Heart right ventricle (tissue), 16 donors: ENCODE data around the gene TRAPPC5. TPM values are rescaled to one million over a fixed set of nuclear protein-coding genes. Genes with fewer than 3 reads are reported as not detected.
A peak's percentile ranks its signal among the peaks of the same experiment; 100 is the strongest.

ENCODE experiments used
- ATAC-seq, 8 donors: fragments of 200-7000 bp; cut with Tn5 transposase; one replicate each; pipeline ENCODE4 v1.9.1; 2020; ENCODE audit warnings: mild to moderate bottlenecking in 8 of 8, moderate library complexity in 8 of 8, moderate number of reproducible peaks in 1 of 8
- DNase-seq, 2 donors: peaks; one replicate each; pipeline ENCODE4 v3.0.0-alpha.2; 2020
- H3K27ac ChIP-seq, 10 donors: fragments of 200-600 bp; sonication (generic) in 2 of 10; one replicate each; pipeline versions ENCODE4 v1.5.0 to v1.8.0; 2020 to 2022; ENCODE audit warnings: mild to moderate bottlenecking in 3 of 10
- H3K27me3 ChIP-seq, 7 donors: fragments of 200-600 bp; one replicate each; pipeline ENCODE4 v1.8.0; 2021 to 2022; ENCODE audit warnings: mild to moderate bottlenecking in 2 of 7
- H3K36me3 ChIP-seq, 9 donors: fragments of 200-600 bp; sonication (generic) in 1 of 9; one replicate each; pipeline versions ENCODE4 v1.5.0 to v1.8.0; 2020 to 2022; ENCODE audit warnings: mild to moderate bottlenecking in 2 of 9
- H3K4me1 ChIP-seq, 9 donors: fragments of 200-600 bp; sonication (generic) in 1 of 9; one replicate each; pipeline versions ENCODE4 v1.5.0 to v1.8.0; 2020 to 2022; ENCODE audit warnings: mild to moderate bottlenecking in 4 of 9
- H3K4me3 ChIP-seq, 10 donors: fragments of 200-600 bp; sonication (generic) in 2 of 10; one replicate each; pipeline versions ENCODE4 v1.5.0 to v1.8.0; 2020 to 2022; ENCODE audit warnings: mild to moderate bottlenecking in 7 of 10, moderate library complexity in 2 of 10
- H3K9me3 ChIP-seq, 11 donors: fragments of 200-600 bp in 10 of 11; sonication (generic) in 2 of 11; one replicate each; pipeline versions ENCODE4 v1.5.0 to v1.8.0; 2013 to 2022; ENCODE audit warnings: mild to moderate bottlenecking in 2 of 11, control low read depth in 1 of 11, moderate library complexity in 1 of 11
- WGBS, 2 donors: extraction: QIAGEN DNeasy Blood & Tissue Kit; methylation state at CpG; one replicate each; pipeline ENCODE4 v1.1.7; 2013; ENCODE audit warnings: inconsistent platforms in 1 of 2; 5-methylcytosine and 5-hydroxymethylcytosine counted together
- intact Hi-C, 10 donors: fragments of 100-400 bp; cut with DNase I; formaldehyde crosslinking; loops; one replicate each; pipeline versions ENCODE4 v1.11.1 to v1.14.2; 2022
- polyA plus RNA-seq, 2 donors: library from polyadenylated mRNA; stranded (reverse); fragments of 200-250 nt; gene quantifications; one replicate each; pipeline ENCODE4 v1.2.3, GENCODE V29; 2013
- total RNA-seq, 10 donors: library from RNA; stranded (reverse); fragmentation: NEBNext Ultra II Directional in 3 of 10; extraction: Animal tissue kit (Norgen Biotek cat#: 25700) in 3 of 10; gene quantifications; one replicate each; pipeline versions ENCODE4 v1.2.1 to v1.2.4, GENCODE V29; 2021 to 2023
- TF ChIP-seq, protein P1 (sequence below), 9 donors: fragments of 200-600 bp; sonication (generic) in 2 of 9; IDR thresholded peaks; one replicate each; pipeline versions ENCODE4 v1.5.0 to v1.8.0; 2021 to 2022; ENCODE audit warnings: antibody characterized with exemption in 9 of 9, mild to moderate bottlenecking in 5 of 9, moderate library complexity in 1 of 9
- donor health status: Arrhythmogenic right ventricular cardiomyopathy.
- donor health status: ischemic (EF 13 %, LVEDD 7.1; RV severe dilation, severe dysfunction).
- donor health status: healthy with polysubstance abuse.
- donor health status: DM: no; HTN: yes; CAD: no.
- donor health status: DM: no; HTN: no; CAD: no.
- donor health status: ischemic (EF 25% LVEDD 6.9; RV normal size, moderate dysfunction).
- donor health status: ischemic (EF 25% LVEDD 5.7; RV mildly dilated, moderate dysfunction).
- donor health status: healthy.
- donor health status: DM: yes; HTN: yes; CAD: no.
- donor health status: Ischemic cardiomyopathy.
- donor health status: ischemic (EF 35%, LVEDD 5.7; RV mildly dilated, moderate dysfunction).
- donor health status: nonischemic (EF 11% LVEDD 7.7; RV severe dilation, severe dysfunction).
- donor health status: DM: yes; HTN: yes; CAD: no.
- donor health status: PGD.
- donor health status: ischemic (EF 29% LVEDD 5.4; RV normal size, mild dysfunction).
- donor health status: nonischemic (EF 23%, LVEDD 6.1; RV moderate dilation, normal function).

TRAPPC5 gene
- total and polyA plus RNA-seq, 12 donors: 75.3 to 388 (median 93.3) TPM

DNA sequence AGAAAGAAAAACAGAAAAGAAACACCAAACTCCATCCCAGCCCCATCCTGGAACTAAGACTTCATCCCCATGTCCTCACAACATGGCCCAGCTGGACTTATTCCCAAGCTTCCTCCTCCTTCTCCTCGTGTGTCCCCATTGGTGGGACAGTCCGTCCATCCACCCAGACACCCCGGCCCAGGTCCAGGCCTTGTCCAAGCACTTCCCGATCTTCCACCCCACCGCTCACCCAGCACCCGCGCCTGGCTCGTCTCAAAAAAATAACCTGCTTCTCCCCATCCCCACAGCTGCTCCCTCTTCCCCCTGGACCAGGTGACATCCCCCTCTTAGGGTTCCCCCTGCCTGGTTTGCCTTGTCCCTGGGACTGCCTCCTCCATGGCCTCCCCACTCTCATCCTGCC lies 22.7 kb downstream of the TRAPPC5 start:
- H3K36me3 ChIP-seq: no peaks in the 10 kb centered on the region
- intact Hi-C loops: no loop called here
- H3K27ac ChIP-seq: no peak overlapping the region
- H3K27me3 ChIP-seq: peaks cover 0 to 57% (median 35%) of the 10 kb centered on the region in 7 donors
- ATAC-seq (no peak), DNase-seq (no peak)
- H3K9me3 ChIP-seq: no peaks in the 10 kb centered on the region
- TF ChIP-seq, protein P1, sequence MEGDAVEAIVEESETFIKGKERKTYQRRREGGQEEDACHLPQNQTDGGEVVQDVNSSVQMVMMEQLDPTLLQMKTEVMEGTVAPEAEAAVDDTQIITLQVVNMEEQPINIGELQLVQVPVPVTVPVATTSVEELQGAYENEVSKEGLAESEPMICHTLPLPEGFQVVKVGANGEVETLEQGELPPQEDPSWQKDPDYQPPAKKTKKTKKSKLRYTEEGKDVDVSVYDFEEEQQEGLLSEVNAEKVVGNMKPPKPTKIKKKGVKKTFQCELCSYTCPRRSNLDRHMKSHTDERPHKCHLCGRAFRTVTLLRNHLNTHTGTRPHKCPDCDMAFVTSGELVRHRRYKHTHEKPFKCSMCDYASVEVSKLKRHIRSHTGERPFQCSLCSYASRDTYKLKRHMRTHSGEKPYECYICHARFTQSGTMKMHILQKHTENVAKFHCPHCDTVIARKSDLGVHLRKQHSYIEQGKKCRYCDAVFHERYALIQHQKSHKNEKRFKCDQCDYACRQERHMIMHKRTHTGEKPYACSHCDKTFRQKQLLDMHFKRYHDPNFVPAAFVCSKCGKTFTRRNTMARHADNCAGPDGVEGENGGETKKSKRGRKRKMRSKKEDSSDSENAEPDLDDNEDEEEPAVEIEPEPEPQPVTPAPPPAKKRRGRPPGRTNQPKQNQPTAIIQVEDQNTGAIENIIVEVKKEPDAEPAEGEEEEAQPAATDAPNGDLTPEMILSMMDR (IDR thresholded peaks at IDR 0.05): no peak
- 54 to 62% methylated on average over 8 of the region's 8 CpGs for WGBS, 2 donors
- H3K4me1 ChIP-seq: peaks cover 0 to 39% (median 0%) of the 10 kb centered on the region in 9 donors
- H3K4me3 ChIP-seq: no peak overlapping the region

DNA sequence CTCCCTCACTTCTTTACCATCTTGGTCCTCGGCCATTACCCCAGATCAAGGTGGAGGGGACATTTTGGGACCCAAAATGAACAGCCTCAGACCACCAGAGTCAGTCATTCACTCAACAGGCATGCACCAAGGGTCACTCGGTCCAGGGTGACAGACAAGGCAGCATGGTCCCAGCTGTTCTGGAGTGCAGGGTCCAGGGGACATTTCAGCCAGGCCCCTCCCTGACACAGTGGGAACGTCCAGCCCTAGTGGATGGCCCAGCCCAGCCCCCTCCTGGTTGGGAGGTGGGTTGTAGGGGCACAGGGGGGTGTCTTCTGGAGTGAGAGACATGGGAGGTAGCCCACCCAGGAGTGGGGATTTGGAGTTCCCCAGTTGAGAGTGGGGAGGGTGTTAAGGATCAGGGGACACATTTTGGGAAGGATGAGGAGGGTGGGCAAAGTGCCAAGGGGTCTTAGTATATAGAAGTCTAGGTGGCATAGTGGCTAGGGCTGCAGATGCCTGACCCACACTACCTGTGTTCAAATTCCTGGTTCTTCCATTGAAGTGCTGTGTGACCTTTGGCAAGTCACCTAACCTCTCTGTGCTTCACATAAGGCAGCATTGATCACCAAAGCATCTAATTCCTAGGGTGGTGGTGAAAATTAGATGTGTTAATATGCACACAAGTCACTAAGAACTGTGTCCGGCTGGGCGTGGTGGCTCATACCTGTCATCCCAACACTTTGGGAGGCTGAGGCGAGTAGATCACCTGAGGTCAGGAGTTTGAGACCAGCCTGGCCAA lies 23.8 kb downstream of the TRAPPC5 start:
- Histone ChIP-seq H3K27ac (no peak overlapping the region), H3K9me3 (no peaks in the 10 kb centered on the region), H3K27me3 (peaks cover 0 to 48% (median 29%) of the 10 kb centered on the region in 7 donors), H3K4me1 (peaks cover 0 to 35% (median 0%) of the 10 kb centered on the region in 9 donors), H3K4me3 (no peak overlapping the region), H3K36me3 (no peaks in the 10 kb centered on the region)
- WGBS, 2 donors: 72 to 74% methylated on average over 6 of the region's 6 CpGs
- ATAC-seq (no peak), DNase-seq (no peak)
- intact Hi-C loops: no loop called here
- TF ChIP-seq, protein P1 (IDR thresholded peaks at IDR 0.05): no peak

DNA sequence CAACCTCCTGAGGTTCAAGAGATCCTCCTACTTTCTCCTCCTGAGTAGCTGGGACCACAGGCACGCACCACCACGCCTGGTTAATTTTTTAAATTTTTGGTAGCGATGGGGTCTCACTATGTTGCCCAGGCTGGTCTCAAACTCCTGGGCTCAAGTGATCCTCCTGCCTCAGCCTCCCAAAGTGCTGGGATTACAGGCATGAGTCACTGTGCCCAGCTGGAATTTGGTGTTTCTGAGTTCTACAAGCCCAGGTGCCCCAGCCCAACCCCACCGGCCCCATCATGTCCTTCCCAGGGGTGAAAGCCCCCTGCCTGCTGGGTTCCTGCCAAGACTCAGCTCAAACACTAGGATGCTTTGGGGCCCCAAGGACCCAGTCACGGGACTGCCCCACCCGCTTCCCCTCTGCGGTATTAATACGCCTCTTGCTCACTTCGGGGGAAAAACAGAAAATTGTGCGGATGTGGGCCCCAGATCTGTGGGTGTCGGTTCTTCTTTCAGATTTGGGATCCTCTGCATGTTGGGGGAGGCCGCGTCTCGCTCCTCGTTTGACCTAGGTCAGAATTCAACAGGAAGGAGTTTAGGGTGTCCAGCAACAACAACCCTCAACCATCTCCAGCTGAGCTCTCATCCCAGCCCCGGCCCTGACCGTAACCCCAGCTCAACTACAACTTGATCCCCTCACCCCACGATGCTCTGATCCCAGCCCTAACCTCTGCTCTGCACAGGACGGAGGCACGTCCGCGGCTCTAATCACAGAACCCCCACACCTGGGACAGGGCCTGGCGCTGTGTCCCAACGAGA lies 25.0 kb downstream of the TRAPPC5 start:
- Histone ChIP-seq H3K36me3 (no peaks in the 10 kb centered on the region), H3K9me3 (no peaks in the 10 kb centered on the region), H3K27ac (peak overlapping the region in 4 of 10 donors; percentile 12 to 88 (median 48)), H3K4me3 (no peak overlapping the region), H3K4me1 (peaks cover 0 to 38% (median 0%) of the 10 kb centered on the region in 9 donors), H3K27me3 (peaks cover 0 to 39% (median 20%) of the 10 kb centered on the region in 7 donors)
- TF ChIP-seq, protein P1 (IDR thresholded peaks at IDR 0.05): no peak
- WGBS, 2 donors: 59 to 65% methylated on average over 24 of the region's 24 CpGs
- DNase-seq (peak; percentile 32 to 44), ATAC-seq (peak in 6 of 8 donors; percentile 38 to 73 (median 59))
- intact Hi-C loops: no loop called here

DNA sequence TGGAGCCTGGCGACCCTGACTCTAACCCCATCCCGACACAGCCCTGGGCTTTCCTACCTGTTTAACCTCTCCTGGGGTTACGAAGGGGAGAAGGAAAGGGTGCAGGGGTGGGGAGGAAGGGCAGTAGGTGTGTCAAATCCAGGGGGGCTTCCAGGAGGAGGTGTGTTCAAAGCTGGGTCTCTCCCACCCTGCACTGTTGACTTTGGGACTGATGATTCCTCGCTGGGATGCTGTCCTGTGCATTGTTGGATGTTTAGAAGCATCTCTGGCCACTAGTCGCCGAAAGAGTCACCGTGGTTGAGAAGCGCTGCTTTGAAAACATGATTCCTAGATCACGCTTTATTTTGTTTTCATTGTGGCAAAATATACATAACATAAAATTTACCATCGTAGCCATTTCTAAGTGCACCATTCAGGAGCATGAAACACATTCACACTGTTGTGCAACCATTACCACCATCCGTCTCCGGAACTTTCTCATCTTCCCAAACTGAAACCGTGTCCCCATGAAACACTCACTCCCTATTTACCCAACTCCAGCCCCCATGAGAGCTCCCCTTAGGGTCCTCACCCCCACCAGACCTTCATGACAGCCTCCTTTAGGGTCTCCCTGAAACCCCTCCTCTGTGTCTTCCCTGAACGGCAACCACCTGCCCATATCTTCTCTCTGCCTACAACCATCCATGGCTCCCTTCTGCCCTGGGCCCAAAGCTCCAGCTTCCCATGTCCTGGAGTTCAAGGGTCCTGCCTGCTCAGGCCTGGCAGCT lies 25.7 kb downstream of the TRAPPC5 start:
- TF ChIP-seq, protein P1 (IDR thresholded peaks at IDR 0.05): no peak
- H3K27me3 ChIP-seq: peaks cover 0 to 32% (median 12%) of the 10 kb centered on the region in 7 donors
- 78 to 80% methylated on average over 14 of the region's 14 CpGs for WGBS, 2 donors
- no peaks in the 10 kb centered on the region for H3K36me3 ChIP-seq
- DNase-seq (no peak), ATAC-seq (no peak)
- H3K9me3 ChIP-seq: no peaks in the 10 kb centered on the region
- peak overlapping the region in 5 of 10 donors; percentile 12 to 88 (median 47) for H3K27ac ChIP-seq
- intact Hi-C loops: no loop called here
- peaks cover 0 to 38% (median 0%) of the 10 kb centered on the region in 9 donors for H3K4me1 ChIP-seq
- H3K4me3 ChIP-seq: no peak overlapping the region
